SK-N-SH (cell line): ENCODE data around the gene NEUROD1. TPM values are rescaled to one million over a fixed set of nuclear protein-coding genes. Genes with fewer than 3 reads are reported as not detected.

Experiments used
- CTCF ChIA-PET: fragments of 300-600, 350-600 bp; formaldehyde crosslinking; extraction: SDS; loops from one replicate; lab custom pipeline; 2021; lab: Yijun Ruan, JAX
- POLR2A ChIA-PET: fragments of 350-600 bp; sonication (Branson Sonifier 250); formaldehyde crosslinking; extraction: SDS; loops from one replicate; lab custom pipeline; 2020; ENCODE audit warnings: antibody characterized with exemption, inconsistent platforms; lab: Yijun Ruan, JAX
- DNase-seq: peaks from one replicate; pipeline ENCODE4 v3.0.0; 2012
- H2AFZ ChIP-seq: fragments of 200-600 bp; sonication (generic); 2 replicates; pipeline ENCODE4 v1.8.1; 2016; ENCODE audit warnings: antibody characterized with exemption, mild to moderate bottlenecking, low read depth
- H3F3A ChIP-seq: fragments of 200-600 bp; sonication (generic); replicated peaks from 2 replicates; pipeline ENCODE3; 2016; ENCODE audit warnings: antibody characterized with exemption, mild to moderate bottlenecking; ENCODE audit not compliant: insufficient read depth
- H3K27ac ChIP-seq, 2 experiments: fragments of 200-500 bp in 1 of 2; fragments of 200-600 bp in 1 of 2; sonication (Bioruptor generic) in 1 of 2; sonication (generic), shearing (Covaris generic) in 1 of 2; 2 replicates each; pipeline versions ENCODE4 v1.5.1 to v1.6.1; 2014 to 2016; ENCODE audit warnings: low read depth in 2 of 2, inconsistent platforms in 1 of 2, low read length in 1 of 2, mild to moderate bottlenecking in 1 of 2, mixed read lengths in 1 of 2
- H3K27me3 ChIP-seq: fragments of 200-600 bp; sonication (generic), shearing (Covaris generic); 2 replicates; pipeline ENCODE4 v1.6.1; 2016; ENCODE audit warnings: mixed run types; ENCODE audit not compliant: insufficient read depth
- H3K36me3 ChIP-seq, 2 experiments: fragments of 200-500 bp in 1 of 2; fragments of 200-600 bp in 1 of 2; sonication (Bioruptor generic) in 1 of 2; sonication (generic) in 1 of 2; replicated peaks in 1 of 2; 2 replicates each; pipeline versions ENCODE3 to v1.5.1; 2014 to 2016; ENCODE audit warnings: low read length in 1 of 2, mild to moderate bottlenecking in 1 of 2; ENCODE audit not compliant: insufficient read depth in 2 of 2, control insufficient read depth in 1 of 2
- H3K4me1 ChIP-seq, 2 experiments: fragments of 200-500 bp in 1 of 2; fragments of 200-600 bp in 1 of 2; sonication (Bioruptor generic) in 1 of 2; sonication (generic), shearing (Covaris generic) in 1 of 2; 2 replicates each; pipeline versions ENCODE4 v1.5.1 to v1.6.1; 2014 to 2016; ENCODE audit warnings: low read depth in 1 of 2, low read length in 1 of 2, mixed run types in 1 of 2; ENCODE audit not compliant: insufficient read depth in 2 of 2, control insufficient read depth in 1 of 2
- H3K4me2 ChIP-seq: fragments of 200-600 bp; sonication (generic), shearing (Covaris generic); 2 replicates; pipeline ENCODE4 v1.6.1; 2017; ENCODE audit warnings: mixed run types
- H3K4me3 ChIP-seq, 2 experiments: fragments of 200-500 bp in 1 of 2; fragments of 200-600 bp in 1 of 2; sonication (Bioruptor generic) in 1 of 2; sonication (generic), shearing (Covaris generic) in 1 of 2; 2 replicates each; pipeline versions ENCODE4 v1.5.1 to v1.8.1; 2014 to 2016; ENCODE audit warnings: low read depth in 2 of 2, inconsistent platforms in 1 of 2, low read length in 1 of 2, mild to moderate bottlenecking in 1 of 2, mixed read lengths in 1 of 2, moderate library complexity in 1 of 2
- H3K79me2 ChIP-seq: fragments of 200-600 bp; sonication (generic); 2 replicates; pipeline ENCODE4 v1.8.1; 2017; ENCODE audit warnings: mild to moderate bottlenecking; ENCODE audit not compliant: insufficient read depth
- H3K9ac ChIP-seq: fragments of 200-600 bp; sonication (generic); 2 replicates; pipeline ENCODE4 v1.6.1; 2017; ENCODE audit warnings: mixed run types
- H3K9me2 ChIP-seq: fragments of 200-600 bp; sonication (generic); 2 replicates; pipeline ENCODE4 v1.6.1; 2017; ENCODE audit warnings: mixed run types
- H3K9me3 ChIP-seq: fragments of 200-600 bp; sonication (generic); 2 replicates; pipeline ENCODE4 v1.6.1; 2017; ENCODE audit warnings: mixed run types, mild to moderate bottlenecking, moderate library complexity
- H4K20me1 ChIP-seq: fragments of 200-600 bp; sonication (generic); 2 replicates; pipeline ENCODE4 v1.6.1; 2017; ENCODE audit warnings: mild to moderate bottlenecking, mixed run types; ENCODE audit not compliant: insufficient read depth
- CHD2 ChIP-seq: fragments of 150-350 bp; IDR thresholded peaks from 2 replicates; pipeline ENCODE4 v1.6.1; 2018; ENCODE audit warnings: low read length; ENCODE audit not compliant: partially characterized antibody
- CTCF ChIP-seq: fragments of 200-600 bp; sonication (generic); IDR thresholded peaks from 2 replicates; pipeline ENCODE4 v1.6.1; 2017; ENCODE audit warnings: antibody characterized with exemption, mild to moderate bottlenecking, moderate library complexity
- EP300 ChIP-seq, 2 experiments: IDR thresholded peaks; 2 replicates each; pipeline versions ENCODE4 v1.4.0 to v1.6.1; 2012; ENCODE audit warnings: borderline replicate concordance in 1 of 2, low read depth in 1 of 2, low read length in 1 of 2
- EZH2phosphoT487 ChIP-seq: fragments of 200-600 bp; sonication (generic); IDR thresholded peaks from 2 replicates; pipeline ENCODE4 v1.6.1; 2017; ENCODE audit warnings: low read depth, mixed run types, mild to moderate bottlenecking, antibody characterized with exemption, moderate library complexity, borderline replicate concordance
- FOXJ3 ChIP-seq: sonication (generic); formaldehyde crosslinking; IDR thresholded peaks from 2 replicates; pipeline ENCODE4 v1.5.1; 2020; ENCODE audit warnings: mild to moderate bottlenecking, missing genetic modification reagents
- FOXM1 ChIP-seq: IDR thresholded peaks from 2 replicates; pipeline ENCODE4 v1.4.0; 2012; ENCODE audit warnings: low read depth, mild to moderate bottlenecking
- GABPA ChIP-seq: IDR thresholded peaks from 2 replicates; pipeline ENCODE4 v1.4.0; 2012; ENCODE audit warnings: low read depth, mild to moderate bottlenecking
- MAX ChIP-seq: IDR thresholded peaks from 2 replicates; pipeline ENCODE4 v1.4.0; 2012; ENCODE audit warnings: low read depth
- MEF2A ChIP-seq: IDR thresholded peaks from 2 replicates; pipeline ENCODE4 v1.4.0; 2012; ENCODE audit warnings: low read depth, borderline replicate concordance
- MXI1 ChIP-seq: IDR thresholded peaks from 2 replicates; pipeline ENCODE4 v1.6.1; 2012; ENCODE audit warnings: mild to moderate bottlenecking, low read depth, low read length, improper control_type of control experiment
- NFIC ChIP-seq: IDR thresholded peaks from 2 replicates; pipeline ENCODE4 v1.4.0; 2012; ENCODE audit warnings: borderline replicate concordance
- NRF1 ChIP-seq: IDR thresholded peaks from 2 replicates; pipeline ENCODE4 v1.6.1; 2012; ENCODE audit warnings: low read depth, mild to moderate bottlenecking, low read length
- PBX3 ChIP-seq: IDR thresholded peaks from 2 replicates; pipeline ENCODE4; 2012
- RAD21 ChIP-seq: IDR thresholded peaks from 2 replicates; pipeline ENCODE4 v1.6.1; 2012; ENCODE audit warnings: mild to moderate bottlenecking, low read length
- RCOR1 ChIP-seq: fragments of 150-350 bp; IDR thresholded peaks from 2 replicates; pipeline ENCODE4 v1.6.1; 2017; ENCODE audit warnings: antibody characterized with exemption, low read length
- RFX5 ChIP-seq: IDR thresholded peaks from 2 replicates; pipeline ENCODE4 v1.6.1; 2012; ENCODE audit warnings: mild to moderate bottlenecking, improper control_type of control experiment, low read length
- RXRA ChIP-seq: IDR thresholded peaks from 2 replicates; pipeline ENCODE4 v1.4.0; 2012; ENCODE audit warnings: low read depth, mild to moderate bottlenecking, borderline replicate concordance
- SIN3A ChIP-seq: IDR thresholded peaks from 2 replicates; pipeline ENCODE4 v1.6.1; 2012; ENCODE audit warnings: low read depth, mild to moderate bottlenecking, low read length, moderate library complexity, borderline replicate concordance
- SMC3 ChIP-seq: IDR thresholded peaks from 2 replicates; pipeline ENCODE4 v1.6.1; 2012; ENCODE audit warnings: low read depth, low read length, improper control_type of control experiment
- TCF12 ChIP-seq: IDR thresholded peaks from 2 replicates; pipeline ENCODE4 v1.4.0; 2012
- TEAD4 ChIP-seq: IDR thresholded peaks from 2 replicates; pipeline ENCODE4 v1.4.0; 2012; ENCODE audit warnings: mild to moderate bottlenecking, borderline replicate concordance; ENCODE audit not compliant: insufficient read depth
- YY1 ChIP-seq: IDR thresholded peaks from 2 replicates; pipeline ENCODE4 v1.4.0; 2012; ENCODE audit warnings: low read depth, mild to moderate bottlenecking
- WGBS: methylation state at CpG from one replicate; pipeline ENCODE4 v1.1.6; 2017; ENCODE audit warnings: low lambda C conversion rate; 5-methylcytosine and 5-hydroxymethylcytosine counted together
- polyA plus RNA-seq, 3 experiments: library from polyadenylated mRNA; depleted of rRNA; stranded (reverse); fragments of >200 nt; gene quantifications; 2 replicates each; pipeline ENCODE4 v1.2.3, GENCODE V29; 2012
- TF ChIP-seq, protein P1 (sequence below): IDR thresholded peaks from 2 replicates; pipeline ENCODE4 v1.6.1; 2012; ENCODE audit warnings: mild to moderate bottlenecking, low read depth, low read length, moderate library complexity

Gene NEUROD1
- polyA plus RNA-seq, 1 of the 3 experiments (the other 2 are of a cell fraction): 0.02 TPM

GRCh38 chr2:181627545-181627944, 52.8 kb downstream of the NEUROD1 start:
- no peaks in the 10 kb centered on the region for H4K20me1 ChIP-seq
- no peak overlapping the region for H2AFZ ChIP-seq
- no peaks in the 10 kb centered on the region for H3F3A ChIP-seq
- no peaks in the 10 kb centered on the region for H3K36me3 ChIP-seq
- H3K4me1 ChIP-seq: no peaks in the 10 kb centered on the region; a peak in 2 of 4 replicates
- H3K4me2 ChIP-seq: no peak overlapping the region
- no peaks in the 10 kb centered on the region for H3K9me3 ChIP-seq
- no peak overlapping the region for H3K4me3 ChIP-seq
- DNase-seq: no peak
- H3K9ac ChIP-seq: no peak overlapping the region
- H3K27ac ChIP-seq: no peak overlapping the region
- no peaks in the 10 kb centered on the region for H3K79me2 ChIP-seq
- no peaks in the 10 kb centered on the region for H3K9me2 ChIP-seq
- no peaks in the 10 kb centered on the region; the same call in 1 of the 2 replicates for H3K27me3 ChIP-seq
- ChIA-PET POLR2A (no interaction called here), CTCF (interaction anchor here (0.9 to 1.1 kb wide), 2 partner anchors 14 to 61 kb away, joined by 3 to 4 read pairs; no protein-coding TSS in a partner anchor)
- TF ChIP-seq FOXJ3 (CRISPR knock-in tag): no peak
- no peak for TF ChIP-seq SMC3
- TF ChIP-seq RAD21: no peak
- TF ChIP-seq GABPA: no peak
- no peak for TF ChIP-seq EP300 (IDR thresholded peaks at IDR 0.05; ENCODE audit: borderline replicate concordance in 1 of 2, low read depth in 1 of 2, low read length in 1 of 2)
- no peak for TF ChIP-seq RCOR1
- TF ChIP-seq, protein P1, sequence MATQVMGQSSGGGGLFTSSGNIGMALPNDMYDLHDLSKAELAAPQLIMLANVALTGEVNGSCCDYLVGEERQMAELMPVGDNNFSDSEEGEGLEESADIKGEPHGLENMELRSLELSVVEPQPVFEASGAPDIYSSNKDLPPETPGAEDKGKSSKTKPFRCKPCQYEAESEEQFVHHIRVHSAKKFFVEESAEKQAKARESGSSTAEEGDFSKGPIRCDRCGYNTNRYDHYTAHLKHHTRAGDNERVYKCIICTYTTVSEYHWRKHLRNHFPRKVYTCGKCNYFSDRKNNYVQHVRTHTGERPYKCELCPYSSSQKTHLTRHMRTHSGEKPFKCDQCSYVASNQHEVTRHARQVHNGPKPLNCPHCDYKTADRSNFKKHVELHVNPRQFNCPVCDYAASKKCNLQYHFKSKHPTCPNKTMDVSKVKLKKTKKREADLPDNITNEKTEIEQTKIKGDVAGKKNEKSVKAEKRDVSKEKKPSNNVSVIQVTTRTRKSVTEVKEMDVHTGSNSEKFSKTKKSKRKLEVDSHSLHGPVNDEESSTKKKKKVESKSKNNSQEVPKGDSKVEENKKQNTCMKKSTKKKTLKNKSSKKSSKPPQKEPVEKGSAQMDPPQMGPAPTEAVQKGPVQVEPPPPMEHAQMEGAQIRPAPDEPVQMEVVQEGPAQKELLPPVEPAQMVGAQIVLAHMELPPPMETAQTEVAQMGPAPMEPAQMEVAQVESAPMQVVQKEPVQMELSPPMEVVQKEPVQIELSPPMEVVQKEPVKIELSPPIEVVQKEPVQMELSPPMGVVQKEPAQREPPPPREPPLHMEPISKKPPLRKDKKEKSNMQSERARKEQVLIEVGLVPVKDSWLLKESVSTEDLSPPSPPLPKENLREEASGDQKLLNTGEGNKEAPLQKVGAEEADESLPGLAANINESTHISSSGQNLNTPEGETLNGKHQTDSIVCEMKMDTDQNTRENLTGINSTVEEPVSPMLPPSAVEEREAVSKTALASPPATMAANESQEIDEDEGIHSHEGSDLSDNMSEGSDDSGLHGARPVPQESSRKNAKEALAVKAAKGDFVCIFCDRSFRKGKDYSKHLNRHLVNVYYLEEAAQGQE: no peak
- TF ChIP-seq RFX5: no peak
- TF ChIP-seq YY1: no peak
- no peak for TF ChIP-seq PBX3
- WGBS: 76% methylated on average over 3 of the region's 3 CpGs

- H3K27me3 ChIP-seq: no peaks in the 10 kb centered on the region; the same call in 1 of the 2 replicates
- H3K9me3 ChIP-seq: no peaks in the 10 kb centered on the region
- no peaks in the 10 kb centered on the region for H3K36me3 ChIP-seq
- H3K4me1 ChIP-seq: peaks cover 0 to 3% of the 10 kb centered on the region in 2 experiments; a peak in 3 of 4 replicates
- H3K9me2 ChIP-seq: no peaks in the 10 kb centered on the region
- H3K4me3 ChIP-seq: no peak overlapping the region
- no peak for DNase-seq
- no peak overlapping the region for H3K27ac ChIP-seq
- H3K4me2 ChIP-seq: no peak overlapping the region
- H2AFZ ChIP-seq: no peak overlapping the region
- H3F3A ChIP-seq: no peaks in the 10 kb centered on the region
- H3K79me2 ChIP-seq: no peaks in the 10 kb centered on the region
- CTCF ChIA-PET: no interaction called here
- no peaks in the 10 kb centered on the region for H4K20me1 ChIP-seq
- no peak overlapping the region for H3K9ac ChIP-seq
- POLR2A ChIA-PET: no interaction called here
- TF ChIP-seq TCF12 (no peak), FOXJ3 (CRISPR knock-in tag) (no peak), YY1 (no peak), RXRA (no peak), NFIC (no peak), MXI1 (no peak), SIN3A (no peak), MAX (no peak), FOXM1 (no peak), NRF1 (no peak), EZH2phosphoT487 (no peak), CTCF (no peak), GABPA (no peak), RCOR1 (no peak), MEF2A (no peak), CHD2 (no peak), SMC3 (no peak), TEAD4 (no peak)
Measured at GRCh38 chr2:181626671-181627070, 53.6 kb downstream of the NEUROD1 start.
